Measurements from ENCODE around the gene CYSRT1. TPM values are rescaled to one million over a fixed set of nuclear protein-coding genes. Genes with fewer than 3 reads are reported as not detected.

CYSRT1 gene
- total RNA-seq, 2 experiments from 2014 or later = 1.7 to 2.9 TPM

GRCh38 chr9:137178939-137179630, 45.9 kb upstream of the CYSRT1 start:
- intact Hi-C loops (cut with micrococcal nuclease; ENCODE audit: unreplicated experiment) = no loop called here
- POLR2A ChIA-PET = no interaction called here

GRCh38 chr9:137179761-137180160, 45.2 kb upstream of the CYSRT1 start:
- POLR2A ChIA-PET = no interaction called here

More at GRCh38 chr9:137178939-137179630, 45.9 kb upstream of the CYSRT1 start:
- TF ChIP-seq CTCF (conservative IDR thresholded peaks at IDR 0.05; ENCODE audit: low read length) (no peak), EZH2phosphoT487 (IDR thresholded peaks at IDR 0.05; ENCODE audit: borderline replicate concordance, low read depth, low read length) (no peak)
- no peaks in the 10 kb centered on the region for H3K79me2 ChIP-seq (ENCODE audit: insufficient read depth, low read depth, low read length)
- no peaks in the 10 kb centered on the region; the same call in 1 of the 2 replicates for H4K20me1 ChIP-seq (ENCODE audit: insufficient read depth, low read length)
- no peak overlapping the region for H3K4me2 ChIP-seq (ENCODE audit: low read length)
- H3K4me1 ChIP-seq (ENCODE audit: insufficient read depth, low read length, poor library complexity, severe bottlenecking) = no peaks in the 10 kb centered on the region
- CTCF ChIA-PET (ENCODE audit: unreplicated experiment) = no interaction called here
- BruUV-seq (replicated peaks) = no TSS peak
- no peak overlapping the region for H3K27ac ChIP-seq (ENCODE audit: low read depth, low read length, poor library complexity, severe bottlenecking)
- H3K9me3 ChIP-seq (ENCODE audit: low read length) = no peaks in the 10 kb centered on the region
- H2AFZ ChIP-seq (ENCODE audit: low read length) = no peak overlapping the region
- no peaks in the 10 kb centered on the region for H3K9me2 ChIP-seq (ENCODE audit: insufficient read depth, low read length)
- no peak for DNase-seq (ENCODE audit: low spot score)
- peaks cover 54% of the 10 kb centered on the region for H3K36me3 ChIP-seq (ENCODE audit: insufficient read depth, low read length)
- H3K4me3 ChIP-seq (ENCODE audit: low read depth, low read length, poor library complexity, severe bottlenecking) = no peak overlapping the region

More at GRCh38 chr9:137179761-137180160, 45.2 kb upstream of the CYSRT1 start:
- peaks cover 58% of the 10 kb centered on the region for H3K36me3 ChIP-seq (ENCODE audit: insufficient read depth, low read length)
- H3K9me2 ChIP-seq (ENCODE audit: insufficient read depth, low read length) = no peaks in the 10 kb centered on the region
- no peaks in the 10 kb centered on the region for H3K4me1 ChIP-seq (ENCODE audit: insufficient read depth, low read length, poor library complexity, severe bottlenecking)
- H4K20me1 ChIP-seq (ENCODE audit: insufficient read depth, low read length) = no peaks in the 10 kb centered on the region; the same call in 1 of the 2 replicates
- H3K27ac ChIP-seq (ENCODE audit: low read depth, low read length, poor library complexity, severe bottlenecking) = no peak overlapping the region
- no TSS peak for BruUV-seq (replicated peaks)
- no peaks in the 10 kb centered on the region for H3K9me3 ChIP-seq (ENCODE audit: low read length)
- no peaks in the 10 kb centered on the region for H3K79me2 ChIP-seq (ENCODE audit: insufficient read depth, low read depth, low read length)
- no peak overlapping the region for H3K4me2 ChIP-seq (ENCODE audit: low read length)
- no peak overlapping the region for H2AFZ ChIP-seq (ENCODE audit: low read length)
- CTCF ChIA-PET (ENCODE audit: unreplicated experiment) = no interaction called here
- TF ChIP-seq EZH2phosphoT487 (IDR thresholded peaks at IDR 0.05; ENCODE audit: borderline replicate concordance, low read depth, low read length) (no peak), CTCF (conservative IDR thresholded peaks at IDR 0.05; ENCODE audit: low read length) (no peak)
- H3K4me3 ChIP-seq (ENCODE audit: low read depth, low read length, poor library complexity, severe bottlenecking) = no peak overlapping the region
- intact Hi-C loops (cut with micrococcal nuclease; ENCODE audit: unreplicated experiment) = no loop called here
- DNase-seq (ENCODE audit: low spot score) = no peak

Measured in OCI-LY7 (cell line).